Cortex of kidney (tissue), 1 donor: ENCODE results near the gene MRPS9.

Experiments
- DNase-seq: peaks from one replicate; lab custom pipeline; 2025; lab: John Stamatoyannopoulos, UW

Gene MRPS9

GRCh38 chr2:105118960-105119359 lies 81.1 kb downstream of the MRPS9 start:
- DNase-seq, result no peak

GRCh38 chr2:105121434-105121833 lies 83.6 kb downstream of the MRPS9 start:
- DNase-seq, result no peak

GRCh38 chr2:105125428-105125827 lies 87.6 kb downstream of the MRPS9 start:
- DNase-seq, result no peak

GRCh38 chr2:105125920-105126319 lies 88.1 kb downstream of the MRPS9 start:
- DNase-seq, result no peak

- no peak for DNase-seq
These were observed 88.5 kb downstream of the MRPS9 start for GRCh38 chr2:105126336-105126735.

- no peak for DNase-seq
These were observed 89.5 kb downstream of the MRPS9 start for GRCh38 chr2:105127289-105127915.

- no peak for DNase-seq
These were observed 91.9 kb downstream of the MRPS9 start for GRCh38 chr2:105129722-105130232.

GRCh38 chr2:105130546-105130945 lies 92.7 kb downstream of the MRPS9 start:
- DNase-seq, result no peak

- DNase-seq, result no peak
These were observed 96.2 kb downstream of the MRPS9 start for GRCh38 chr2:105134081-105134480.

GRCh38 chr2:105135436-105135835 lies 97.6 kb downstream of the MRPS9 start:
- DNase-seq, result no peak

- no peak for DNase-seq
These were observed 98.5 kb downstream of the MRPS9 start for GRCh38 chr2:105136394-105136793.

- DNase-seq, result no peak
These were observed 100.8 kb downstream of the MRPS9 start for GRCh38 chr2:105138643-105139042.

- DNase-seq, result no peak
These were observed 101.8 kb downstream of the MRPS9 start for GRCh38 chr2:105139556-105140239.

- no peak for DNase-seq
These were observed 102.3 kb downstream of the MRPS9 start for GRCh38 chr2:105140240-105140568.

GRCh38 chr2:105141099-105141614 lies 103.3 kb downstream of the MRPS9 start:
- no peak for DNase-seq

GRCh38 chr2:105142239-105142638 lies 104.4 kb downstream of the MRPS9 start:
- no peak for DNase-seq

GRCh38 chr2:105143094-105143466 lies 105.2 kb downstream of the MRPS9 start:
- no peak for DNase-seq

GRCh38 chr2:105143467-105144151 lies 105.7 kb downstream of the MRPS9 start:
- DNase-seq, result no peak

- no peak for DNase-seq
These were observed 106.5 kb downstream of the MRPS9 start for GRCh38 chr2:105144152-105144940.

GRCh38 chr2:105144941-105145300 lies 107.1 kb downstream of the MRPS9 start:
- no peak for DNase-seq

- DNase-seq, result no peak
These were observed 111.4 kb downstream of the MRPS9 start for GRCh38 chr2:105149272-105149671.
